Skeletal muscle cell (primary cell): ENCODE results near the gene AFAP1.

Experiments
- DNase-seq: peaks from one replicate; pipeline ENCODE4 v3.0.0-alpha.2; 2010; ENCODE audit warnings: low read depth
- H3K4me3 ChIP-seq: 2 replicates; pipeline ENCODE4 v1.5.1; 2011; ENCODE audit warnings: low read depth, mild to moderate bottlenecking, control low read depth, low read length, moderate library complexity

AFAP1 gene

GRCh38 chr4:7902101-7902553, 37.5 kb downstream of the AFAP1 start:
- no peak overlapping the region for H3K4me3 ChIP-seq
- DNase-seq = no peak

- no peak for DNase-seq
- no peak overlapping the region for H3K4me3 ChIP-seq
Measured at GRCh38 chr4:7901311-7901885, 38.3 kb downstream of the AFAP1 start.

- H3K4me3 ChIP-seq = no peak overlapping the region
- no peak for DNase-seq
Measured at GRCh38 chr4:7900334-7900909, 39.2 kb downstream of the AFAP1 start.

- DNase-seq = no peak
- no peak overlapping the region for H3K4me3 ChIP-seq
Measured at GRCh38 chr4:7899184-7899869, 40.3 kb downstream of the AFAP1 start.

- no peak overlapping the region for H3K4me3 ChIP-seq
- no peak for DNase-seq
Measured at GRCh38 chr4:7898385-7898784, 41.3 kb downstream of the AFAP1 start.

- DNase-seq = no peak
- no peak overlapping the region for H3K4me3 ChIP-seq
Measured at GRCh38 chr4:7897811-7898210, 41.9 kb downstream of the AFAP1 start.

DNA sequence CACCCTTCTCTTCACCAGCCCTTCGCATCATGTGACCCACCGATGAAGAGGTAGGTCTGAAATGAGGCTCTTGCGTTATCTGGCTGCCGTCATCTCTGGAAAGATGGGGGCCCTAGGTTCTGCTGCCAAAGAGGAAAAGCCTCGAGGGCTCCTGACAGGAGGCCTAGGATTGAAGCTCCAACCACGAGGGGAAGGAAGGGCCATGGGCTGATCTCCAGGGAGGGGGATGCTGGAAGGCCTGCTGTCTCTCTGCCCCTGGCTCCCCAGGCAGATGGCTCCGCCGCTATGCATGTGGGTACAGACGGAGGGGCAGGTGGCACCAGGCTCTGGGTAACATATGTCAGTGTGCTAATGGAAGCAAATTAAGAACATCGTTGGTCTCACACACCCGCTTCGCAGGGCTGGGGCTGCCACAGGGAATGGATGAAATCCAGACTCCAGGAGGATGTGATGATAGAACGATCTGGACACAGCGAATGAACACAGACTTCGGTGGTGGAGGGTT, 44.9 kb downstream of the AFAP1 start:
- H3K4me3 ChIP-seq = no peak overlapping the region
- no peak for DNase-seq

DNA sequence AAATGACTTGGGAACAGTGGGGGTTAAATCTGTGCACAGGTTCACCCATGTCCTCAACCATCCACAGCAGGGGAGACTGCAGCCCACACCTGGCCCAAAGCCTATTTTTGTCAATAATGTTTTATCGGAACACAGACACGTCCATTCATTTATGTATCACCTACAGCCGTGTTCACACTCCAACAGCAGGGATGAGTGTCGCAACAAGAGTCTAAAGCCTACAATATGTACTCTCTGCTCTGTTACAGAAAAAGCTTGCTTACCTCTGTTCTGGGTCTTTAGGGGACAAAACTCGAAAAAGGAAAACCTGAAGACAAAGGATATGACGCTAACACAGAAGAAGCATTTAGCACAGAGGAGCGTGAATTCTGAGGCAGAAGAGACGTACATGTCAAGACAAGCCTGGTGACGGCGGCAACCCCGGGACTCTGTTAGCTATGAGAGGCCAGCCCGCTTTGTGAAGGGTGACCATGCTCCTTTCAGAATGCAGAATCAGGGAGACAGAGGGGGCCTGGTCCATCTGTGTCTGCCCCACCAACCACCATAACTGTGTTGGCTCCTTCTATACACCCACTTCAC, 45.5 kb downstream of the AFAP1 start:
- no peak overlapping the region for H3K4me3 ChIP-seq
- no peak for DNase-seq

DNA sequence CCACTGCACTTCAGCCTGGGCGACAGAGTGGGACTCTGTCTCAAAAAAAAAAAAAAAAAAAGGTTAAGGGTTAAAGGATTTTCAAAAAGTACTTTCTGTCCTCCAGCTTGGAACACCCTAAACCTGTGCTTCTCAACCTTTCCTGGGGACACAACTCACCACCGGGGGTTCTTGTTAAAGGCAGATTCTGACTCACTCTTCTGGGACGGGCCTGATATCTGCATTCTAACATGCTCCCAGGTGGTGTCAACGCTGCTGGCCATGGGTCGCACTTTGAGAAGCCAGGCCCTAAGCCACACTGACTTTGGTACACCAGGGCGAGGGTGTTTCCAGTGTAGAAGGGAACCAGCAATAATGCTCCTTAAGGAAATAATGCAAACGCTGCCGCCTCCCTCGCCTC, 46.1 kb downstream of the AFAP1 start:
- DNase-seq = no peak
- no peak overlapping the region for H3K4me3 ChIP-seq

DNA sequence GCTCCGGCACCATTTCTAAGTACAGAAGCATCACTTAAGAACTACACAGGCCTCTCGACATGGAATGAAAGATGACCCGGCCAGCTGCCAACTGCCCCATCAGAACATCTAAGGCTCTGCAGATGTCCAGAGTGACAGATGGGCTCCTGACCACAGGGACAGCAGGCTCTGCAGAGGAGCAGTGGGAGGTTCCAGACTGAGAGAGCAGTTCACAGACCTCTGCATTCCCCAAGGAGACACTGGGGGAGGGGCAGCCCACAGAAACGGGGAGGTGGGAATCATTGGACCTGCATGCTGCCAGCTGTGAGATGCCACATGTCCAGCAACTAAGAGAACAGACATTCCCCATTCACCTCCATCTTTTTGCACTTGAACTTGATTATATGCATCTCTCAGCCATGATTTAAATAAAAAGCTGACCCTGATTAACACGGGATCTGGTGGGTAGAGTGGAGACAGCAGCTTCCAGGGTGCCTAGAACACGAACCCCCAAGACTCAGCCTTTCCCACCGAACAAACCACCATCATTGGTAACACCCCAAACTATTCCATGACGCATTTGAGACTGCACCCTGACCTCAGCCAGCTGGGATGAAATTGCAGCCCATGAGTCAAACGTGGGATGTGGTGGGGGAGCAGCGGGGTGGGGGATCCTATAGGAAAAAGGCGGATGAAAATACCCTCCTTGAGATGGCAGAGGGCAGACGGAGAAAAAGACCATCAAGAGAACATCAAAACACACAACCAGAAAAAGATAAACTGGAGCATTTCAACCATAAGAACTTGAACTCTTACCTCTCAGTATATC, 47.2 kb downstream of the AFAP1 start:
- DNase-seq = peak; percentile 87
- no peak overlapping the region for H3K4me3 ChIP-seq

DNA sequence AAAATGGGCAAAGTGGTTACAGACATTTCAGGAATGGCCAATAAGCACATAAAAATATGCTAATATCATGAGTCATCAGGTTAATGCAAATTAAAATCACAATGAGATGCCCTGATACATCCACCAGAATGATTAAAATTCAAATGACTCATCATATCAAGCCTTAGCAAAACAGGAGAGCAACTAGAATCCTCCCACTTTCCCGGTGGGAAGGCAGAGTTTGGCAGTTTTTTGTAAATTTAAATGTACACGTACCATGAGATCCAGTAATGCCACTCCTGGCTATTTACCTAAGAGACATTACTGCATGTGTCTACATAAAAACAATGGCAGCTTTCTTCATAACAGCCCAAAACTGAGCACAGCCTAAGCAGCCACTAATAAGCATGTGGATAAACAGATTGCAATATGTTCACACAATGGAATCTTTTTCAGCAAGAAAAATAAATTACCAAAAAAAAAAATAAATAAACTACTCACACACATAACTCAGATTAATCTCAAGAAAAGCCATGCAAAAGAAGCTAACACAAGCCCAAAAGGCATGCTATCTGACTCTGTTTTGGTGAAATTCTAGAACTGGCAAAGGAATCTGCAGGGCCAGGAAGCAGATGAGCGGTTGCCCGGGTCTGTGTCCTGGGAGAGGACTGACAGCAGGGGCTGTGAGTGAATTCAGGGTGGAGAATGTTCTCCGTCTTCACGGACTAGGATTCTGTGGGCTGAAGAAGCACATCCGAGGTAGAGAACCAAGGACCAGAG, 48.8 kb downstream of the AFAP1 start:
- no peak overlapping the region for H3K4me3 ChIP-seq
- peak; percentile 52 for DNase-seq

DNA sequence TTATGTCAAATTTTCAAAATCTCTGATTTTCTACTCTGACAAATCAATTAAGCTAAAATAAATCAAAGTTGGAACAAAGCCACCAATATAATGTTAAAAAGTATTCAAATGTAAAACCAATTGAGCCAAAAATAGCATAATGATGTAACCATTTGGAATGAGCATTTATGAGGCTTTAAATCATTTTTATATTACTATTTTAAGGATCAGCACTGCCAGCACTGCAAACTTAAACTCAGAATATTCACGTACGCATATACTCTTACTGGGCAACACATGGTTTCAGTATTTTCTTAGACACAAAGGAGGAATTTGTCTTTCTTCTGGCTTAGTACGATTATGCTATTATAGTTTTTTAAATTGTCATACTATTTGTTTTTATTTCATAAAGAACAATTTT, 52.2 kb downstream of the AFAP1 start:
- H3K4me3 ChIP-seq = no peak overlapping the region
- no peak for DNase-seq

DNA sequence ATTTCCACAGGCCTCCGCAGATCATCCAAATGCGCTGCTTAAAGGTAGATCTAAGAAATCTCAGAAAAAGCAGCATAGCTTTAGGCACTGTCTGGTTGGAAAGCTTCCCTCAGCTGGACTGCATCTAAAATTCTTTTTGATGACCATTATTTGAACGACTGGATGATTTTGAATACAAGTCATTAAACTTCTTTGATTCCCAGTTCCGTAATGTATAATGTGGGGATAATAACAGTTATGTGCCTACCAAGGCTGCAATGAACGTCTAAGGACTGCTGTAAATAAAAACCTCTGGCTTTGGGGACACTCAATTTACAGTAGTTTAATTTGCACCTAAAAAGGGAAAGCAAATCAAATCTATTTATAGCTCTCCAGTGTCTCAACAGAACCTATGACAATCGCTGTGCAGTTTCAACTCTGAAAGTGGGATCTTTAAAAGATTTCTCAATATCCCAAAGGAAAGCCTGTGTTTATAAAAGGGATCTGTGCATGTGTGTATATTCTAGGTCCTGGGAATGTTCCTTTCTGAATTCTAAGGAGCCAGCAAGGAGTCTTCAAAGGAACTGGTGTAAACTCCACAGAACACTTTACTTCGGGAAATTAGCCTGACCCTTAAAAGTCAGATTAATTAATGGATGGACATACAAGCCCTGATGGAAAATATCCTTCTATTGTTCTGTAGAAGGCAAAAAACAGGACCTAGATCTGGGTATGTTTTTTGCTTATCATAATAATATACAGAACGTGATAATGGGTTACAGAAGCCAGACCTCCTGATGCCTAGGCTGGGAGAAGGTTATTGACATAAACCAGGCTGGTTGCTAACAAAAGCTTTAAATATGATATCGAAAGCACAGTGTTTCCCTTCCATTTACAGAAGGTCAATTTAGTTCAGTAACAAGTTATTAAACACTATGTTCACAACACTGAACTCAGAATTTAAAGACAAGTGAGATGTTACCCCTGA, 53.4 kb downstream of the AFAP1 start:
- H3K4me3 ChIP-seq = no peak overlapping the region

DNA sequence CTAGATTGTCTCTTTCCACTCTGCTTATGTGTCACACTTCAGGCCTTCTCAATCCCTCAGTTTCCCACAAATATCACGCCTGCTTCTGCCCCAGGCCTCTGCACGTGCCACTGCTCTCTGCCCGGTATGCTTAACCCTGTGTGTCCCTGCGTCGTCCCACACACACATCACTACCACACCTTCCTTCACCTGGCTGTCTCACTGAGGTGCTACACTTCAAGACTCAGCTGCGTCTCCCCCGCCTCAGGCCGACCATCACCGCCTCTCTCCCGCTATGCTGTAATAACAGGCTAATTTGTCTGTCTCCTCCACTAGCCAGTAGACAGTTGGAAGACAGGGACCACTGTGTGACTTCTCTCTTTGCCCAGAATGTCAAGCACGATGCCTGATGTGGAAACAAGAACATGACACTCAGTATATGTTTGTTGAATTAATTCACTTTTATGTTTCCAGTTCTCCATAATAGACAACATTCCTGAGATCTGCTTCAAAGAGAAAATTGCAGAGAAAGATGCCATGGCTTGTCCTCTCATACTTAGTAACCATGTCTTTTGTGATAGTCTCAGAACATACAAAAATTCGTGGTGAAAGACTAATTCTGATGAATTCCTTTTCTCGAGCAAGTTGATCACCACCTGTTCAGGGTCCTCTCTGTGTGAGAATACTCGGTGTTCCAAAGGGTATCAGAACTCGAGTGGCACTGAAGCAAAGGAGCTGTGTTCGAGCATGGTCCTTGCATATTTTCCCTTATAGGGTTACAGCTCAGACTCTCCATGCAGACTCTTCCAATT, 54.2 kb downstream of the AFAP1 start:
- DNase-seq = no peak
- no peak overlapping the region for H3K4me3 ChIP-seq

More for the DNA sequence above, 53.4 kb downstream of the AFAP1 start:
- no peak for DNase-seq

- no peak for DNase-seq
- H3K4me3 ChIP-seq = no peak overlapping the region
Measured at GRCh38 chr4:7880683-7881082, 59.0 kb downstream of the AFAP1 start.

GRCh38 chr4:7879127-7879526, 60.5 kb downstream of the AFAP1 start:
- no peak for DNase-seq

DNA sequence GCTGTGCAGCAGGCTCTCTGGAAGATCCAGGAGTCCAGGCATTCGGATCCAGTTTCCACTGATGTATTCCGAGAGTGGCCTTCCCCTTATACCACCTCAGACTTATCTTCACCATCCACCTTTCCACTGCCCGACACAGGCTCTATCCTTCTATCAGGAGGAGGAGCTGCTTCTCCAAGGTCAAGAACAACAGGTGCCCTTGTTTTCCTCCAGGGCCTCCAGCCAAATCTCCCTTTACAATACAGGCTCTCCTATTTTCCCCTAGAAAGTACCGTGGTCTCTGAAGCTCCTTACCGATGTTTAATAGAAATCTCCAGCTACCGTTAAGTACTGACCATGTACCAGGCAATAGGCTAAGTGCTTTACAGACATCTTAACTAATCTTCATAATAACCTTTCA, 61.3 kb downstream of the AFAP1 start:
- no peak for DNase-seq
- no peak overlapping the region for H3K4me3 ChIP-seq

More at GRCh38 chr4:7879127-7879526, 60.5 kb downstream of the AFAP1 start:
- H3K4me3 ChIP-seq = no peak overlapping the region
